Measurements from ENCODE around the gene CAPZA1.
A peak's percentile ranks its signal among the peaks of the same experiment; 100 is the strongest.

Gene CAPZA1

DNA sequence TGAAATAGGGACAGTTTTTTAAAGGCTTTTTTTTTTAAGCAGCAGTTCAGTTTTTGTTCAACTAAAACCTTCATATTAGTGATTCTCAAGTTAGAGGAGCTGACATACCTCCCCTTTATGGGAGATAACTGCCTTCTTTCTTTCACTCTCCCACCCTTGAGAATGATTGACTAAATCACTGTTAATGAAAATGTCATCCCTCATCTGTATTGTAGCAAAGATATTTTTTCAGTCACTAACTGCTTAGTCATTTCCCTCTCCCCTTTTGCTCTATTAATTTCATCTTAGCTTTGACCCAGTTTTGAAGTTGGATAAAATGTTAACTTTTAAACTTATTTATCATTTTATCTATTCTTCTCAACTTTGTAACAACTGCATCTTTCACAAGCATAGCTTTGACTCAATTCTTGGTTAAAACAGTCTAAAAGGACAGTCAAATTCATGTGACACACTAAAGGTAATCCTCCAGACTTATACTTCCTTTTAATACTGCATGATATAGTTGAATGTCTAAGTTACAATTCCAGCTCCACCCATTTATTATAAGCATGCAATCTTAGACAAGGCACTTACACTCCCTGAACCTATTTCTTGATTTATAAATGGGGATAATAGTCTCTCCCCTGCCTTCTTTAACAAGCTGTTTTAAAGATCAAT, 17.1 kb downstream of the CAPZA1 start:
- Histone ChIP-seq H3K9me3 (ENCODE audit: control insufficient read depth, insufficient read depth, low read depth, low read length) (no peaks in the 10 kb centered on the region), H3K4me1 (ENCODE audit: control insufficient read depth, insufficient read depth, low read length) (peaks cover 34% of the 10 kb centered on the region), H3K4me3 (ENCODE audit: low read depth, low read length) (no peak overlapping the region), H3K27ac (ENCODE audit: extremely low read depth, low read depth, low read length) (no peak overlapping the region), H3K36me3 (ENCODE audit: control insufficient read depth in 2 of 2, insufficient read depth in 1 of 2, low read length in 2 of 2) (no peaks in the 10 kb centered on the region; a peak in 1 of 3 replicates)
- CTCF ChIA-PET, result interaction anchor here (0.6 to 1.4 kb wide), 5 partner anchors 10 to 226 kb away, joined by 3 to 7 read pairs (median 4); no protein-coding TSS in a partner anchor
- POLR2A ChIA-PET, result interaction anchor here (1.1 to 2.5 kb wide), 4 partner anchors 17 to 68 kb away, joined by 3 to 12 read pairs (median 4); partner anchors contain the start of genes CAPZA1, MOV10 and ST7L
- TF ChIP-seq ZNF324 (tag by site-specific recombination; IDR thresholded peaks at IDR 0.05) (no peak), ZNF140 (tag by site-specific recombination; IDR thresholded peaks at IDR 0.05) (0 out of 2 replicates have a peak, but pooled peaks have one; percentile 12), GFI1B (tag by site-specific recombination; IDR thresholded peaks at IDR 0.05) (0 out of 2 replicates have a peak, but pooled peaks have one; percentile 11), WT1 (tag by site-specific recombination; IDR thresholded peaks at IDR 0.05) (peak; percentile 15; the same call in 1 of the 2 replicates)

- POLR2A ChIA-PET, result interaction anchor here (0.6 to 2.5 kb wide), 6 partner anchors 18 to 96 kb away, joined by 3 to 12 read pairs (median 4); partner anchors contain the start of genes CAPZA1, MOV10 and ST7L
- CTCF ChIA-PET, result interaction anchor here (0.5 to 1.4 kb wide), 6 partner anchors 10 to 1582 kb away, joined by 3 to 7 read pairs (median 4); no protein-coding TSS in a partner anchor
- H3K4me1 ChIP-seq (ENCODE audit: control insufficient read depth, insufficient read depth, low read length), result peaks cover 31% of the 10 kb centered on the region
- no peaks in the 10 kb centered on the region for H3K9me3 ChIP-seq (ENCODE audit: control insufficient read depth, insufficient read depth, low read depth, low read length)
- H3K27ac ChIP-seq (ENCODE audit: extremely low read depth, low read depth, low read length), result peak overlapping the region; percentile 38; the same call in 1 of the 2 replicates
- peaks cover 0 to 3% of the 10 kb centered on the region in 2 experiments; a peak in 1 of 3 replicates for H3K36me3 ChIP-seq (ENCODE audit: control insufficient read depth in 2 of 2, insufficient read depth in 1 of 2, low read length in 2 of 2)
- H3K4me3 ChIP-seq (ENCODE audit: low read depth, low read length), result no peak overlapping the region
- TF ChIP-seq GFI1B (tag by site-specific recombination; IDR thresholded peaks at IDR 0.05) (no peak), SCRT1 (tag by site-specific recombination; IDR thresholded peaks at IDR 0.05; ENCODE audit: borderline replicate concordance) (peak; percentile 81), ZXDB (tag by site-specific recombination; IDR thresholded peaks at IDR 0.05) (peak; percentile 55), GLIS1 (tag by site-specific recombination; IDR thresholded peaks at IDR 0.05) (peak; percentile 92), ZNF175 (tag by site-specific recombination; IDR thresholded peaks at IDR 0.05) (no peak), EGR2 (tag by site-specific recombination; IDR thresholded peaks at IDR 0.05; ENCODE audit: low read depth) (no peak), OSR2 (tag by site-specific recombination; IDR thresholded peaks at IDR 0.05) (peak; percentile 18; the same call in 1 of the 2 replicates), ZNF510 (tag by site-specific recombination; IDR thresholded peaks at IDR 0.05; ENCODE audit: insufficient replicate concordance) (no peak), ZEB2 (tag by site-specific recombination; IDR thresholded peaks at IDR 0.05) (0 out of 2 replicates have a peak, but pooled peaks have one; percentile 15), ZBTB17 (tag by site-specific recombination; IDR thresholded peaks at IDR 0.05) (peak; percentile 68), PATZ1 (tag by site-specific recombination; IDR thresholded peaks at IDR 0.05) (peak; percentile 33; the same call in 1 of the 2 replicates), ZNF24 (tag by site-specific recombination; IDR thresholded peaks at IDR 0.05) (no peak), ZNF747 (tag by site-specific recombination; IDR thresholded peaks at IDR 0.05) (no peak), SP7 (tag by site-specific recombination; IDR thresholded peaks at IDR 0.05) (0 out of 2 replicates have a peak, but pooled peaks have one; percentile 14), ZFP69B (tag by site-specific recombination; IDR thresholded peaks at IDR 0.05) (peak; percentile 57; the same call in 1 of the 2 replicates), ZSCAN23 (tag by site-specific recombination; IDR thresholded peaks at IDR 0.05) (no peak), ZNF18 (tag by site-specific recombination; IDR thresholded peaks at IDR 0.05) (peak; percentile 77), KLF1 (tag by site-specific recombination; IDR thresholded peaks at IDR 0.05) (no peak), ZNF600 (tag by site-specific recombination; IDR thresholded peaks at IDR 0.05) (peak; percentile 64; the same call in 1 of the 2 replicates), TRIM28 (IDR thresholded peaks at IDR 0.05; ENCODE audit: borderline replicate concordance, low read length) (peak; percentile 84; the same call in 1 of the 2 replicates), ZNF777 (tag by site-specific recombination; IDR thresholded peaks at IDR 0.05; ENCODE audit: borderline replicate concordance) (no peak)
- TF ChIP-seq, protein P1, sequence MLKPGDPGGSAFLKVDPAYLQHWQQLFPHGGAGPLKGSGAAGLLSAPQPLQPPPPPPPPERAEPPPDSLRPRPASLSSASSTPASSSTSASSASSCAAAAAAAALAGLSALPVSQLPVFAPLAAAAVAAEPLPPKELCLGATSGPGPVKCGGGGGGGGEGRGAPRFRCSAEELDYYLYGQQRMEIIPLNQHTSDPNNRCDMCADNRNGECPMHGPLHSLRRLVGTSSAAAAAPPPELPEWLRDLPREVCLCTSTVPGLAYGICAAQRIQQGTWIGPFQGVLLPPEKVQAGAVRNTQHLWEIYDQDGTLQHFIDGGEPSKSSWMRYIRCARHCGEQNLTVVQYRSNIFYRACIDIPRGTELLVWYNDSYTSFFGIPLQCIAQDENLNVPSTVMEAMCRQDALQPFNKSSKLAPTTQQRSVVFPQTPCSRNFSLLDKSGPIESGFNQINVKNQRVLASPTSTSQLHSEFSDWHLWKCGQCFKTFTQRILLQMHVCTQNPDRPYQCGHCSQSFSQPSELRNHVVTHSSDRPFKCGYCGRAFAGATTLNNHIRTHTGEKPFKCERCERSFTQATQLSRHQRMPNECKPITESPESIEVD (tag by site-specific recombination; IDR thresholded peaks at IDR 0.05), result peak; percentile 66; the same call in 1 of the 2 replicates
- TF ChIP-seq, protein P2, sequence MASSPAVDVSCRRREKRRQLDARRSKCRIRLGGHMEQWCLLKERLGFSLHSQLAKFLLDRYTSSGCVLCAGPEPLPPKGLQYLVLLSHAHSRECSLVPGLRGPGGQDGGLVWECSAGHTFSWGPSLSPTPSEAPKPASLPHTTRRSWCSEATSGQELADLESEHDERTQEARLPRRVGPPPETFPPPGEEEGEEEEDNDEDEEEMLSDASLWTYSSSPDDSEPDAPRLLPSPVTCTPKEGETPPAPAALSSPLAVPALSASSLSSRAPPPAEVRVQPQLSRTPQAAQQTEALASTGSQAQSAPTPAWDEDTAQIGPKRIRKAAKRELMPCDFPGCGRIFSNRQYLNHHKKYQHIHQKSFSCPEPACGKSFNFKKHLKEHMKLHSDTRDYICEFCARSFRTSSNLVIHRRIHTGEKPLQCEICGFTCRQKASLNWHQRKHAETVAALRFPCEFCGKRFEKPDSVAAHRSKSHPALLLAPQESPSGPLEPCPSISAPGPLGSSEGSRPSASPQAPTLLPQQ (tag by site-specific recombination; IDR thresholded peaks at IDR 0.05), result peak; percentile 50; the same call in 1 of the 2 replicates
Measured at GRCh38 chr1:112637254-112638109, 17.9 kb downstream of the CAPZA1 start.

All from HEK293 (cell line).